ENCODE results near the gene GIMD1. TPM values are rescaled to one million over a fixed set of nuclear protein-coding genes. Genes with fewer than 3 reads are reported as not detected.

Gene GIMD1
- total RNA-seq, 1 donor: not detected

DNA sequence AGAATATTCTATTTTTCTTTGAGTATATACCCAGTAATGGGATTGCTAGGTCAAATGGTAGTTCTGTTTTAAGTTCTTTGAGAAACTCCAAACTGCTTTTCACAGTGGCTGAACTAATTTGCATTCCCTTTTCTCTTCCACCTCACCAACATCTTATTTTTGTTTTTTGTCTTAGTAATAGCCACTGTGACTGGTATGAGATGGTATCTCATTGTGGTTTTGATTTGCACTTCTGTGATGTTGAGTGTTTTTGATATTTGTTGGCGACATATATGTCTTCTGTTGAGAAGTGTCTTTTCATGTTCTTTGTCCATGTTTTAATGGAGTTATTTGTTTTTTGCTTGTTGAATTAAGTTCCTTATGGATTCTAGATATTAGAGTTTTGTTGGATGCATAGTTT is 27.8 kb downstream of the GIMD1 start:
- TF ChIP-seq, protein P1, sequence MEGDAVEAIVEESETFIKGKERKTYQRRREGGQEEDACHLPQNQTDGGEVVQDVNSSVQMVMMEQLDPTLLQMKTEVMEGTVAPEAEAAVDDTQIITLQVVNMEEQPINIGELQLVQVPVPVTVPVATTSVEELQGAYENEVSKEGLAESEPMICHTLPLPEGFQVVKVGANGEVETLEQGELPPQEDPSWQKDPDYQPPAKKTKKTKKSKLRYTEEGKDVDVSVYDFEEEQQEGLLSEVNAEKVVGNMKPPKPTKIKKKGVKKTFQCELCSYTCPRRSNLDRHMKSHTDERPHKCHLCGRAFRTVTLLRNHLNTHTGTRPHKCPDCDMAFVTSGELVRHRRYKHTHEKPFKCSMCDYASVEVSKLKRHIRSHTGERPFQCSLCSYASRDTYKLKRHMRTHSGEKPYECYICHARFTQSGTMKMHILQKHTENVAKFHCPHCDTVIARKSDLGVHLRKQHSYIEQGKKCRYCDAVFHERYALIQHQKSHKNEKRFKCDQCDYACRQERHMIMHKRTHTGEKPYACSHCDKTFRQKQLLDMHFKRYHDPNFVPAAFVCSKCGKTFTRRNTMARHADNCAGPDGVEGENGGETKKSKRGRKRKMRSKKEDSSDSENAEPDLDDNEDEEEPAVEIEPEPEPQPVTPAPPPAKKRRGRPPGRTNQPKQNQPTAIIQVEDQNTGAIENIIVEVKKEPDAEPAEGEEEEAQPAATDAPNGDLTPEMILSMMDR (IDR thresholded peaks at IDR 0.05; ENCODE audit: insufficient read depth, low read depth, low read length): no peak
- H3K4me3 ChIP-seq (ENCODE audit: low read depth, low read length): no peak overlapping the region

DNA sequence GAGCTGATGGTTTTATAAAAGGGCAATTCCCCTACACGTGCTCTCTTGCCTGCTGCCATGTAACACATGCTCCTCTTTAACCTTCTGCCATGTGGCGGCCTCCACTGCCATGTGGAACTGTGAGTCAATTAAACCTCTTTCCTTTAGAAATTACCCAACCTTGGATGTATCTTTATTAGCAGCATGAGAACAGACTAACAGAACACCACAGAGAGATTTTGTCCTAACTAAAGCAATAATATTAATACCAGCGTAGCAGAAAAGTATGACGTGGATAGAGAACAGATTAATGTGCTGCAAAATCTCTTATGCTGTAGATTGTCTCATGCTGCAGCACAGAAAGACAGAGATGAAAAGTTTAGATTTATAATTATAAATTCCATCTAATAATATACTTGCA is 29.1 kb downstream of the GIMD1 start:
- H3K4me3 ChIP-seq (ENCODE audit: low read depth, low read length): no peak overlapping the region
- TF ChIP-seq, protein P1 (IDR thresholded peaks at IDR 0.05; ENCODE audit: insufficient read depth, low read depth, low read length): no peak
- DNase-seq (ENCODE audit: low read depth): no peak

More for the DNA sequence above, 27.8 kb downstream of the GIMD1 start:
- no peak for DNase-seq (ENCODE audit: low read depth)

DNA sequence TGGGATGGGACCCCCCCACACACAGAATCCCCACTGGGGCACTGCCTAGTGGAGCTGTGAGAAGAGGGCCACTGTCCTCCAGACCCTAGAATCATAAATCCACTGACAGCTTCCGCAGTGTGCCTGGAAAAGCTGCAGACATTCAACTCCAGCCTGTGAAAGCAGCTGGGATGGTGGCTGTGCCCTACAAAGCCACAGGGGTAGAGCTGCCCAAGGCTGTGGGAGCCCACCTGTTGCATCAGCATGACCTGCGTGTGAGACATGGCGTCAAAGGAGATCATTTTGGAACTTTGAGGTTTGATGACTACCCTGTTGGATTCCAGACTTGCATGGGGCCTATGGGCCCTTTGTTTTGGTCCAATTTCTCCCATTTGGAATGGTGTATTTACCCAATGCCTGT is 29.9 kb downstream of the GIMD1 start:
- TF ChIP-seq, protein P1 (IDR thresholded peaks at IDR 0.05; ENCODE audit: insufficient read depth, low read depth, low read length): no peak

DNA sequence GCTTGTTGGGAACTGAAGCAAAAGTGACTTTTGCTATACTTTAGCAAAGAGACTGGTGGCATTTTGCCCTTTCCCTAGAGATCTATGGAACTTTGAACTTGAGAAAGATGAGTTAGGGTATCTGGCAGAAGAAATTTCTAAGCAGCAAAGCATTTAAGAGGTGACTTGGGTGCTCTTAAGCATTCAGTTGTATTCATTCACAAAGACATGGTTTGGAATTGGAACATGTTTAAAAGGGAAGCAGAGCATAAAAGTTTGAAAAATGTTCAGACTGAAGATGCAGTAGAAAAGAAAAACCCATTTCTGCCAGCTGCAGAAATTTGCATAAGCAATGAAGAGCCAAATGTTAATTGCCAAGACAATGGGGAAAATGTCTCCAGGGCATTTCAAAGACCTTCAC is 30.7 kb downstream of the GIMD1 start:
- no peak for DNase-seq (ENCODE audit: low read depth)
- TF ChIP-seq, protein P1 (IDR thresholded peaks at IDR 0.05; ENCODE audit: insufficient read depth, low read depth, low read length): no peak
- no peak overlapping the region for H3K4me3 ChIP-seq (ENCODE audit: low read depth, low read length)

More for the DNA sequence above, 29.9 kb downstream of the GIMD1 start:
- no peak overlapping the region for H3K4me3 ChIP-seq (ENCODE audit: low read depth, low read length)
- no peak for DNase-seq (ENCODE audit: low read depth)

DNA sequence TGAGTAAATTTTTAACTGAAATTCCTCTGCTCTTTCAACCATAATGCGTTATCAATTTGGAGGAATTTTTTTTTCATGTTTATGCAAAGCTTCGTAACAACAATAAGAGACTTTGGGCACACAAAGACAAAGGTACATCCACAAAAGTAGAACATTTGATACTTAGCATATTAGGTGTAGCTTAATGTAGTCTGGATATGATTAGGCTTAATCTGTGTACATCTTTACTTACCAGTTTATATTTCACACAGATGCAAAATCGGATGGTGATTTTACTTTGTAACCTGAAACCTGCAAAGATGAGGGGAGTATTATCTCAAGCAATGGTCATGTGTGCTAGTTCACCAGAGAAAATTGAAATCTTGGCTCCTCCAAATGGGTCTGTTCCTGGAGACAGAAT is 32.0 kb downstream of the GIMD1 start:
- DNase-seq (ENCODE audit: low read depth): no peak

DNA sequence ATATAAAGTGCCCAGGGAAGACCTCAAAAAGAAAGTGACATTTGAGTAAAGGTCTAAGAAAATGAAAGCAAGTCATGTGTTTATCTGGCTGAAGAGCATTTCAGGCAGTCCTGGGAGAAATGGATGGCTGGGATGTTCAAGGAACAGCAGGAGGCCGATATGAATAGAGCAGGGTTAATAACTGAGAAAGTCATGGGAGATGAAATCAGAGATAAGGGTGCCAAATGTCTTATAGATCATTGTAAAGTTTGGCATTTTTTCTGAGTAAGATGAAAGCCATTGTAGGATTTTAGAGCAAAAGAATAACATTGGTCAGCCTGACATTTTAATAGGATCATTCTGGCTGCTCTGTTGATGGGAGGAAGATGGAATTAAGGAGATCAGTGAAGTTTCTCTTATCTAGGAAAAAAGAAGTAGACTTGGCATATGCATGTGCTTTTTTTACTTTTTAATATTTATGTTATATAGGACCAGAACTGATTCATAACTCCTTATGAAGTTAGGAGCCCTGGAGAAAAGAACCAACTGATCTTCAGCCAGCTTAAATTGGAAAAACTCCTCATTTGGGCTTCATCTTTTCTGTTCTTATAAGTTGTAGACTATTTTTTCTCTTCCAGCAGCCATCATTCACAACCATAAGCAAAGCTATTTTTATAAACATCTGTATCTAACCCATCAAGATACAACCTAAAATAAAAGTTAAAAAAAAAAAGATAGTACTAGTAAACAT is 33.7 kb downstream of the GIMD1 start:
- TF ChIP-seq, protein P1 (IDR thresholded peaks at IDR 0.05; ENCODE audit: insufficient read depth, low read depth, low read length): no peak
- DNase-seq (ENCODE audit: low read depth): no peak
- no peak overlapping the region for H3K4me3 ChIP-seq (ENCODE audit: low read depth, low read length)

More for the DNA sequence above, 32.0 kb downstream of the GIMD1 start:
- TF ChIP-seq, protein P1 (IDR thresholded peaks at IDR 0.05; ENCODE audit: insufficient read depth, low read depth, low read length): no peak
- no peak overlapping the region for H3K4me3 ChIP-seq (ENCODE audit: low read depth, low read length)

DNA sequence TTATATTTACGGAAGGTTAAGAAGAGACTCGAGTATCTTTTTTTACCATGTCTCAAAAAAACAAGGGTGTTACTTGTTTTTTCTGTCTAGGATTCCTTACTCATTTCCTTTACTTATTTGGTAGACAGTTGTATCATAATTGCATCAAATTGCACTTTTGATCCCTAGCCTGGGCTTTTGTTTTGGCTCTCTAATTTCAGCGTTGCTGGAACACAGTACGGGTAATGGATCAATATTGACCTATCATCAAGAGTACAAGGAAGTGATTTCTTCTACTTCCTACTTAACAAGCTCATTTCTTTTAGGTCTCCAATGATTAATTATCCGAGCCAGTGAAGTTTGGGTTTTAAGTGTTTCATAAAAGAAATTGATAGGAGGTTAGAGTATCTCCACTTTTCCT is 35.4 kb downstream of the GIMD1 start:
- TF ChIP-seq, protein P1 (IDR thresholded peaks at IDR 0.05; ENCODE audit: insufficient read depth, low read depth, low read length): no peak
- no peak for DNase-seq (ENCODE audit: low read depth)
- H3K4me3 ChIP-seq (ENCODE audit: low read depth, low read length): no peak overlapping the region

Measured in fibroblast of villous mesenchyme (primary cell).